Measurements from ENCODE around the gene USP6NL. TPM values are rescaled to one million over a fixed set of nuclear protein-coding genes. Genes with fewer than 3 reads are reported as not detected.
"Not testable (repeated sequence)": the region's sequence is repeated elsewhere in the genome, so short reads cannot be mapped to it uniquely, and the experiment has no call there.

The USP6NL gene
- total RNA-seq, 1 donor from 2014 or later, result 7.9 TPM

DNA sequence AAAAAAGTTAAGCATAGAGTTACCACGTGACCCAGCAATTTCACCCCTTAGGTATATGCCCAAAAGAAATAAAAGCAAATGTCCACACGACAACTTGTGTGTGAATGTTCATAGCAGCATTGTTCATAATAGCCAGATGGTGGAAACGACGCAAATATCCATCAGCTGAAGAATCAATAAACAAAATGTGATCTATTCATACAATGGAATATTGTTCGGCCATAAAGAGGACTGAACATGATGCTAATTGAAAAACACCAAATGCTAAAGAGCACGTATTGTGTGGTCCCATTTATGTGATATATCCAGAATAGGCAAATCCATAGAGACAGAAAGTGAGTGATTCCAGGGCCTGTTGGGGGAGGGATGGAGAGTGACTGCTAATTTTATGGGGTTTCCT lies 18.3 kb upstream of the USP6NL start:
- H3K4me3 ChIP-seq, result no peak overlapping the region
- no peaks in the 10 kb centered on the region for H3K4me1 ChIP-seq
- DNase-seq, result no peak
- no peaks in the 10 kb centered on the region for H3K36me3 ChIP-seq
- TF ChIP-seq CTCF (IDR thresholded peaks at IDR 0.05; ENCODE audit: borderline replicate concordance), result no peak
- no peaks in the 10 kb centered on the region for H3K9me3 ChIP-seq (replicated peaks)
- H3K27me3 ChIP-seq (ENCODE audit: low read depth), result no peaks in the 10 kb centered on the region
- intact Hi-C loops (cut with micrococcal nuclease), result no loop called here
- no peak overlapping the region for H3K27ac ChIP-seq (replicated peaks)

- DNase-seq; H3K36me3 ChIP-seq; intact Hi-C loops (cut with micrococcal nuclease); H3K9me3 ChIP-seq (replicated peaks); H3K4me1 ChIP-seq; H3K4me3 ChIP-seq; H3K27ac ChIP-seq (replicated peaks); H3K27me3 ChIP-seq (ENCODE audit: low read depth): not testable (repeated sequence)
Measured at GRCh38 chr10:11627941-11628340, 16.5 kb upstream of the USP6NL start.

GRCh38 chr10:11626071-11626470 lies 14.6 kb upstream of the USP6NL start:
- TF ChIP-seq CTCF (IDR thresholded peaks at IDR 0.05; ENCODE audit: borderline replicate concordance), result no peak

DNA sequence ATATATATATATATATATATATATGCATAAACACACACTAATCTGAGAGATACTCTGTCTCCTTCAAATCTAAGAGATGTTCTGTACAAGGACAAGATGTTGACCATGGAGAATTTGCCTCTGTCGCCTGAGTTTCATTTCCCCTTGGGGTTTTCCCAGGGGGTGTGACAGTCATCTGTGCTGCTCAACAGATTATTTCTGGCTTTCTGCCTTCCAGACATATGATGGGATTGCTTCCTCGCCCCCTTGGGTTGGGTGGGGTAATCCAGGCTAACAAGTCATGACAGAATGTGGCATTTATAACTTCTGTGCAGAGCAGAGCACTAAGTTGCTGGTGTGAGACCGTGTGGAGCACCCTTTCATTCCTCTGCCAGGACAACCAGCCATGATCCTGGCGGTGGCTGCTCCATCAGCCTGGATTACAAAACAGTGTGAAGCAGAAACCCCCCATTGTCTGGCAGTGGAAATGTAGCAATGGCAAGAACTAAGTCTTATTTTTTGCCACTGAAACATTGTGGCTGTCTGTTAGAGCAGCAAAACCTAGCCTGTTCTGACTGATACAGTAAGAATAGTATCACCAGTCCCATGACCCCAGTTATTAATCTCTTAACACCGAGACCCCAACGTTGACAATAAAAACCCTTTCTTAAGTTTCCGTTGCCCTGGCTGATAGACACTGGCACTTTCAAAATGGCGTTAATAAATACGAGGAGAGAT lies 13.7 kb upstream of the USP6NL start:
- H3K27ac ChIP-seq (replicated peaks), result no peak overlapping the region
- no peaks in the 10 kb centered on the region for H3K9me3 ChIP-seq (replicated peaks)
- intact Hi-C loops (cut with micrococcal nuclease), result no loop called here
- no peaks in the 10 kb centered on the region for H3K4me1 ChIP-seq
- TF ChIP-seq CTCF (IDR thresholded peaks at IDR 0.05; ENCODE audit: borderline replicate concordance), result no peak
- H3K27me3 ChIP-seq (ENCODE audit: low read depth), result no peaks in the 10 kb centered on the region
- no peak overlapping the region for H3K4me3 ChIP-seq
- H3K36me3 ChIP-seq, result no peaks in the 10 kb centered on the region
- no peak for DNase-seq

More at GRCh38 chr10:11626071-11626470, 14.6 kb upstream of the USP6NL start:
- Histone ChIP-seq H3K27ac (replicated peaks) (no peak overlapping the region), H3K27me3 (ENCODE audit: low read depth) (no peaks in the 10 kb centered on the region), H3K9me3 (replicated peaks) (no peaks in the 10 kb centered on the region), H3K36me3 (no peaks in the 10 kb centered on the region), H3K4me3 (no peak overlapping the region), H3K4me1 (no peaks in the 10 kb centered on the region)
- intact Hi-C loops (cut with micrococcal nuclease), result no loop called here
- no peak for DNase-seq

GRCh38 chr10:11617233-11617632 lies 5.8 kb upstream of the USP6NL start:
- no peak overlapping the region for H3K4me3 ChIP-seq
- no peaks in the 10 kb centered on the region for H3K36me3 ChIP-seq
- peaks cover 4% of the 10 kb centered on the region for H3K9me3 ChIP-seq (replicated peaks)
- intact Hi-C loops (cut with micrococcal nuclease), result no loop called here
- H3K27ac ChIP-seq (replicated peaks), result no peak overlapping the region
- H3K27me3 ChIP-seq (ENCODE audit: low read depth), result no peaks in the 10 kb centered on the region
- no peak for DNase-seq
- H3K4me1 ChIP-seq, result peaks cover 5% of the 10 kb centered on the region
- TF ChIP-seq CTCF (IDR thresholded peaks at IDR 0.05; ENCODE audit: borderline replicate concordance), result no peak

DNA sequence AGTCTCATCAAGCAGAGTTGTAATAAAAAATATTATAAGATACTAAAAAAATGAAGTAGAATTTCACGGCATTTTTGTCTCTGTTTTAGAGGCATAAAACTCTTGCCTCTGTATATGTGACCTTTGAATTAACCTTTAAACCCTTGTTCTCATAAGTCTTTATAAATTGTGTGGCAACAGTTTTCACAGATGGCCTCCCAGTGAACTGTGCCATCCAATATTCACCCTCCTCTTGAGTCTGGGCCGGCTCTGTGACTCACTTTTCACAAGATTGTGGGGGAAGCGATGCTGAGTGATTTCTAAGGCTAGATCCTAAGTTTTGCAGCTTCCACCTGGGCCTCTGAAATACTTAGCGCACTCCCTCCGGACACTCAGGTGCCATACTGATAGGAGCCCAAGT lies 4.6 kb upstream of the USP6NL start:
- H3K27me3 ChIP-seq (ENCODE audit: low read depth), result no peaks in the 10 kb centered on the region
- H3K4me1 ChIP-seq, result peaks cover 14% of the 10 kb centered on the region
- H3K27ac ChIP-seq (replicated peaks), result no peak overlapping the region
- peaks cover 4% of the 10 kb centered on the region for H3K9me3 ChIP-seq (replicated peaks)
- H3K4me3 ChIP-seq, result no peak overlapping the region
- no peak for DNase-seq
- intact Hi-C loops (cut with micrococcal nuclease), result no loop called here
- no peaks in the 10 kb centered on the region for H3K36me3 ChIP-seq
- TF ChIP-seq CTCF (IDR thresholded peaks at IDR 0.05; ENCODE audit: borderline replicate concordance), result no peak
